IPS-NIHi7 (cell line): ENCODE measurements around the gene RACGAP1.

Source experiments
- DNase-seq: peaks from one replicate; pipeline ENCODE4 v3.0.0; 2012; ENCODE audit warnings: mixed read lengths; ENCODE audit errors: extremely low spot score

RACGAP1 gene

DNA sequence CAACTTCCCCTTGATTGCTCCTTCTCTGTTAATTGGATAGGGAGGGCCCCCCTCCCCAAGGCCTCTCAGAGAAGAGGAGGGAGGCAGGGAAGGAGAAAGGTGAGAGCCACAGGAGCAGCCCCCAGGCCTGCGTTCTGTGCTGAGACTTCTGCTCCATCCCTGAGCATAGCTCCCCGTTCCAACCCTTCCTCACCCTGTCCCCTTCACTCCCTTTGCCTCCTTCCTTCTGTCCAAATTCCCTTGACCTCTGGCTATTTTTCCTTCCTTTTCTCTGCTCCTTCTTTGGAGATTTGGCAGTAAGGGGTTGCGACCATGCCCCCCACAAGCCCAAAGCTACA is 31.3 kb upstream of the RACGAP1 start:
- no peak for DNase-seq

DNA sequence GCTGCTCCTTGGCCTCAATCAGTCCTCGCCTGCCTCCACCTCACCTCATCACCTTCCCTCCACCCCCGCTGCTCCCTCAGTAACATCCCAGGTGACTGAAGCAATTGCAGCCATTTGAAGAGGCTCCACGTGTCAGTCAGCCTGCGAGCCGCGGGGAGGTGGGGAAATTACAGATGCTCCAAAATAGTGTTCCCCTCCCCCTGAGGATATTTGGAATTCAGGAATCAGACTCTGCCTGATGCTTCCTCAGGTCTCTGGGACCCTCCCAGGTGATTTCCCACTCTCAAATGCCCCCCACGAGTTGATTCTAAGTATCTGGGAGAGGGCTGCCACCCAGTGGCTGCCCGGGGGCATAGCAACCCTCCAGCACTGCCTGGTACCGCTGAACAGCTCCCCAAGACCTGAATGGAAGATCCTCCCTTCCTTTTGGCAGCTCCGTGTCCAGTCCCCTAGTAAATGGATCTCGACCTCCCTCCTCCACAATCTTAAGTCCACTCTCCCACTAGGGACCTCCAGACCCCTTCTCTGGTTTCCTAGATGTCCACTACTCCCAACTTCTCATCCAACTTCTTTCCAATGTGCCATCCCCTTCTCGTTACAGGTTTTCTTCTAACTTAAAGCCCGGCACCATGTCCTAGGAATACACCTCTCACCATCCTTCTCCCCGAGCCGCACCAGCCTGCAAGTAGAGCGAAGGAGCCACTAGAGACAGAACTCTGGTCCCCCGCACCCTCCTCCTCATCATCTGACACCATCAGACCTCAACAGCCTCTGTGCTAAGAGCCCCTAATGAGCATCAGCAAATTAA is 30.7 kb upstream of the RACGAP1 start:
- peak; percentile 79 for DNase-seq

DNA sequence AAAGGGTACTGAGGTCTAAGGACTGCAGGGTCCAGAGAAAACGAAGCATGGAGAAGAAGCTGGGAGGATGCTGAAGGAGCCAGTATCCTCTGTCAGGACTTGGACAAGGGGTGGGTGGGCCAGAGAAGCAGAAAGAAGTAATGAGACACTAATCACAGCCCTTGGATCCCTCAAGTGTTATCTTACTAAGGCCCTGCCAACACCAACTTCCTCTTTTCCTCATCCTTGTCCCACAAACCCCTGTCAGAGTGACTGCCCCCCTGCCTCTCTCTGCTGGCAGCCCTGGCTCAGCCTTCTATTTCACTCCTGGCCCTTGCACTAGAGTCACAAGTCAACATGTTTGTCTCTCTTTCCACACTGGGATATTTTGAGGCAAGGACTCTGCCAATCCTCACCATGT is 28.3 kb upstream of the RACGAP1 start:
- DNase-seq: no peak

DNA sequence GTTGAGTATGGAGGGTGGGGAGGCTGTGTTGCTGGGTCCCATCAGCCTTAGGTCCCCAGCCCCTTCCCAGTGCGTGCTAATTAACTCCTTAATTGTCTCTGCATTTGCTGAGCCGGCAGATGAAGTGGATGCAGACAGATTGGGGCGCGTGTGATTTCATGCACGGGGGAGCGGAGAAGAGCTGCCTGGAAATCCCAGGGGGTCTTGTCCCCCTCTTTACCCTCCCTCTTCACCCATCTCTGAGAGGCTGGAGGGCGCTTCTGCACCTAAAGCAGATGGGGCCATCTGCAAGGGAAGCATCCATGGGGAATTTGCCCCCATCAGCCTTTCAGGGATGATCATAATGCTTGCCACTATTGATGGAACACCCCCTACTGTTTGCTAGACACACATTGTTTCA is 27.7 kb upstream of the RACGAP1 start:
- DNase-seq: no peak

DNA sequence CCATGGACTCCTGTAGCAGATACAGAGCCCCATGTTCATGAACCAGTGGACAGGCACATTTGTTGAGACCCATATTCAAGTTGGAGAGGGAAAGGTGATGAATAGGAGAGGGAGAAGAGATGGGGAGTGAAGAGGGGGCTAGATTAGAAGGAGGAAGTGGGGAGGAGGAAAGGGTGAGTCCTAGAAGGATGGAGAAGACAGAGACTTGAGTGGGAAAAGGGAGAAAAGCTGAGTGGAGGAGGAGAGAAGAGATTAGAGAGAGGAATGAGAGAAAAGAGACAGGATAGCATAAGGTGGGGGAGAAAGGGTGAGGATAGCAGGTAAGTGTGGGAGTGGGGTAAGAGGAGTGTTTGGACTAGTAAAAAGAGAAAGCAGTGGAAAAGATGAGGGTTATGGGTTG is 27.2 kb upstream of the RACGAP1 start:
- no peak for DNase-seq

DNA sequence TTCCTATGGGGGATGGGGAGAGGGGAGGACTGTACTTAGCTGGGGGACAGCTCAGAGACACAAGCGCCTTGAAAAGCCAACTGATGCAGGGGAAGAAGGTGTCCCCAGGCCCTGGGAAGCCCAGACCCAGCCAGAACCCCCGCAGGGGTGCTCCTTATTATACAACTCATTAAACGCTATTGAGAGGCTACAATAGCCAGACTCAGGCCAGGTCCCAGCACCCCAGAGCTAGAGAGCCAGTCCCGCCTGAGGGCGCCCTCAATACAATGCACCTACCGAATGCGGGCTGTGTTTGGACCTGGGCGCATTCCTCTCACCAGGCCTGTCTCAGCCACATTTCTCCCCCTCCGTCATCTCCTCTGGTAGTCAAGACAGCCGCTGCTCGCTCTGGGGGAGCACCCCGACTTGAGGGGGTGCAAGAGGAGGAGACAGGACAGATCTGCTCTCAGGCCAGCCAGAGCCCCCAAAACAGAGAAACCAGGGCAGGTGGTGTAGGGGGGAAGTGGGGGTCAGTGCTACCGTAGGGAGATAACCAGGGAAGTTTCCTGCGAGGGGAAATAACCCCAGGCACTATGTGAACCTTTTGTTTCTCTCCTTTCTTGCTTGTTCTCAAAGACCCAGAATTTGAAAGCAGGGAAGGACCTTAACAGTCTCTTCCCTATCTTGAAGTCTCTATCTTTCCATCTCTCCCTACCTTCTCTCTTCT is 26.0 kb upstream of the RACGAP1 start:
- peak; percentile 60 for DNase-seq

DNA sequence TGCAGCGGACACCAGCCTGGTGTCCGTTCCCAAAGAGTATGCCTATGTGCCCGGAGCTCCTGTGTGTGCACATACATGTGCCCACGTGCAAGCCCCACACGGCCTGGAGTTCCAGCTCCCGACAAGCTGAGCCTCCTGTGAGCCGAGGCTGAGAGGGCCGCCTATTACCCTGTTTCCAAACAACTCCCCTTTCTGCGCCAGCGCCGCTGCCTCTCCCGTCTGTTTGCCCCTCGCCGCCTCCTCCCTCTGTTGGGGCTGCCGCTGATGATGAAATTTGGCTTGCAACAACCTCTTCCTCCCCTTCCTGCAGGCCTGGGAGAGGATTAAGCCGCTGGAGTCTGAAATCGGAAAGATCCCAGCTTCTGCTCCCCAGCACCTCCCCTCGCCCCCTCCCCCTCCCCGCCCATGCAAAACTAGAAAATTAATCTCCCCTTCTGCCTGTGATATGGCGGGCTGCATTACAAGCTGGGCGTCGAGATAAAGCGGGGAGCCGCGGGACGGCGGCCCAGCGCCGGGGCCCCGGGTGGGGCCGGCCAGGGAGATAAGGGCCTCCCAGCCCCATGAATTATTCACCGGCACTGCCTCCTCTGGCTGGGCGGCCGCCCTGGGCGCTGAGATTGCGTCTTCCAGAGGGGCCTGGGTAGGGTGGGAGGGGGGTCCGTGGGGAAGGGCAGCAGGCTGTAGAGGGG is 25.3 kb upstream of the RACGAP1 start:
- peak; percentile 62 for DNase-seq

DNA sequence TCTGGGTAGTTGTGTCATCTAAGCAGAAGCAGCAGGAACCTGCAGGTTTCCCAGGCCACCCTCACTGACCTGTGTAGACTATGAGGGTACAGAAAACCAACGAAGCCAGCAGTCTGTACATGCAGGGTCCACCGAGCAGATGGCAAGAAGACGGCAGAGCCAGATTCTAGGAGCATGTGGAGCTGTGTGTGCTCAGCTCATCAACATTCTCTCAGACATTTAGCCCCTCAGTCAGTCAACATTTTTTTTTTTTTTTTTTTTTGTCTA is 24.8 kb upstream of the RACGAP1 start:
- DNase-seq: no peak

DNA sequence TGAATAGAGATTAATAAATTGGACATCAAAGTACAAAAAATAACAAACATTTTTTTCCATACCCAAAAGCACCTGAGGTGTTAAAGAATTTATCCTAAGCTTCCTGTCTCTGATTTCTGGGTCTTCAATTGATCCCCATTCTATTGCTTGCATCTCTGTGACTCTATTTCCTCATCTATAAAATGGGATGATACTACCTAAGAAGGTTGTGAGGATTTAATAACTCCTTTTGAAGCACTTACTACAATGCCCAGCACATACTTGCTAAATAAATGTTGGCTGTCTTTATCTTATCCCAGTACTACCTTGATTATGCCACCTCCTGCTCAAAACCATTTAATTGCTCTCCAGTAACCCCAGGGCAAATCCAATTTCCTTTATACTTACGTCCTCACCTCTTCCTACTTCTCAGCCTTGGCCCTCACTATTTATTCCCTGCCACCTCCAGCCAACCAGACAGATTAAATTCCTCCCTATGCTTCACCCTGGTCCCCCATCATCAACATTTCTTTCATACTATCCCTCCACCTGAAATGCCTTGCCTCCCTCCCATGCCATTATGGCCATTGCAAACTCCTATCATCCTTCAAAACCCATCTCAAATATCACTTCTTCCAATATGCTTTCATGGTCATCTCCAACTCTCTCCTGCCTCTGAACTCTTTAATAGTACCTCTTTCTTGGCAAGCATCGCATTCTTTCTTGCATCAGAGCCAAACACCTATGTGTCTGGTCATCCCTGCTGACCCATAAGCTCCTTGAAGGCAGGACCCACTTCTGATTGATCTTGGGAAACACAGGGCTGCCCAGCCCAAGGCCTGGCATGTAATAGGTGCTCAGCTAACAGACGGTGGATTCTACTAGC is 24.2 kb upstream of the RACGAP1 start:
- DNase-seq: no peak

DNA sequence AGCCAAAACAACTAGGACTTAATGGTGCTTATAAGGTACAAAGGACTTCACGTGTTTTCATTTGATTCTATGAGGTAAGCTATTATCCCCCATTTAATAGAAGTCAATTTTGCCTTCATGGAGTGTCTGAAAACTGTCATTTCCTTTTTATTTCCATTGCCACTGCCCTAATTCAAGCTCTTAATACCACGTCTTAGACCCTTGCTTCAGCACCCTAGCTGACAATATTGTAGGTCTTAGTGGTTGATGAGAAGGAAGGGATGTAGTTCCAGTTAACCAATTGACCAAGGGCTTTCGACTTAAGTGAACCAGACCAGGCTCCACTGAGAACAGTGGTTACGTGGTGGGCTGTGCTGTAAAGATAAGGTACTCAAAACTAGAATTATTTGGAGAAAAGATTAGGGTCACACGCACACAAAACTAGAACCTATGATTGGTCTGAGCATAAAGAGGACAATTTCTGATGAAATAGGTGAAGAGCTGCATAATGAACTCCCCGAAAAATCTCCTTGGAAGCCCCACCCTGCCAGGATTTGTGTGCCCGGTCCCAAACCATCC is 22.5 kb upstream of the RACGAP1 start:
- DNase-seq: no peak

DNA sequence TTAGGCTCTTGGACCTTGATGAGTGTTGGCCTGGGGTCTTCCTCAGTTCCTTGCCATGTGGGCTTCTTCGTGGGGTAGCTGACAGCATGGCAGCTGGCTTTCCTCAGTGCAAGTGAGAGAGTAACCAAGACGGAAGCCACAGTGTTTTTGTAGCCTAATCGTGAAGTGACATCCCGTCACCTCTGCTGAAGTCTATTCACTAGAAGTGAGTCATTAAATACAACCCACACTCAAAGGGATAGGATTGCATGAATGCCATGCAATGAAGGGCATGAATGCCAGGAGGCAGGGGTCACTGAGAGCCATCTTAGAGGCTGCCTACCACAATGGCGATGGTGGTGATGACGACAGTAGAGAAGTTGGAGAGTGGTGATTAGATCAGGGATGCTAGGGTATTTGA is 18.6 kb upstream of the RACGAP1 start:
- DNase-seq: no peak

DNA sequence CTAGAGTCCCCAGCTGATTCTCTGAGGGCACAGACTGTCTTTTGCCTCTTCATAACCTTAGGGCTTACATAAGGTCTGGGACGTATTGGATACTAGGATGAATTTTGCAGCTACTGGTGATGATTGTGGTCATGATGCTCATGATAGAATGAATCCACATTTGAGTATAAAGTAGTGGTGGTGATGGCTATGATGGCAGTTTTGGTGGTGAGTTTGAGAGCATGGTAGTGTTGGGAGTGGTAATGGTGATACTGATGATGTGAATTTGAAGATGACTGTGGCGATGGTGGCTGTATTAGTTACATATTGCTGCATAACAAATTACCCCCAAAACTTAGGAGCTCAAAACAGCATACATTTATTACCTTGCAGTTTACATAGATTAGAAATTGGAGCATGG is 18.0 kb upstream of the RACGAP1 start:
- DNase-seq: no peak

DNA sequence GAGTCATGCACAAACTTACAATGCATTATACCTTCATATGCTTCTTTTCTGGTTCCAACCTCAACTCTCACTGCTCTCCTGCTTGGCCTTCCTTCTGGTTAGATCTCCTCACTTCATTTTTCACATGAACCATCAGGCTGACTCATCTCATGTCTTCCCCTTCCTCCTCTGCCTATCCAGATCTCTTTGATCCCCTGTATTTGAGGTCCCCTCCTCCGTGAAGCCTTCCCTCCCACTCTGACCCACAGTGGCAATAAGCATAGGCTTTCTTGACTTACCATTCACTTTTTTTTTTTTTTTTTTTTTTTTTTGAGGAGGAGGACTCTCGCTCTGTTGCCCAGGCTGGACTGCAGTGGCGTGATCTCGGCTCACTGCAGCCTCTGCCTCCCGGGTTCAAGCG is 17.4 kb upstream of the RACGAP1 start:
- no peak for DNase-seq

DNA sequence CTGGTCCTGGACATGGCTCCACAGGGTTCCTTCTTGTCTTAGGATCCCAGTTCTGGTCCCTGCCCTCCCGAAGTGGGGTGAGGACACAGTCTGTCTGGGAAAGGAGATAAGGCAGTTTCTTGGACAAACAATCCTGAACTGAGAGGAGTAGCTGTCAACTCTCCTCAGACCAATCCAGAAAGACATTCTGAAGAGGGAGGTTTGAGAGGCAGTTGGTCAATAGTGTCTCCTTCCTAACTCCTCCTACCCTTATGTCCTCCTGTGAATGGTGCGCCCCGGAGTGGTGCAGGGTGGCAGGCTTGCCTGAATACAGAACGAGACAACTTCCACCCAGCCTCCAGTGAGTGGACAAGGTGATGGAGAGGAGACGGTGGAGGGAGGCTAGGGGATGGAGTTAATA is 16.7 kb upstream of the RACGAP1 start:
- no peak for DNase-seq

DNA sequence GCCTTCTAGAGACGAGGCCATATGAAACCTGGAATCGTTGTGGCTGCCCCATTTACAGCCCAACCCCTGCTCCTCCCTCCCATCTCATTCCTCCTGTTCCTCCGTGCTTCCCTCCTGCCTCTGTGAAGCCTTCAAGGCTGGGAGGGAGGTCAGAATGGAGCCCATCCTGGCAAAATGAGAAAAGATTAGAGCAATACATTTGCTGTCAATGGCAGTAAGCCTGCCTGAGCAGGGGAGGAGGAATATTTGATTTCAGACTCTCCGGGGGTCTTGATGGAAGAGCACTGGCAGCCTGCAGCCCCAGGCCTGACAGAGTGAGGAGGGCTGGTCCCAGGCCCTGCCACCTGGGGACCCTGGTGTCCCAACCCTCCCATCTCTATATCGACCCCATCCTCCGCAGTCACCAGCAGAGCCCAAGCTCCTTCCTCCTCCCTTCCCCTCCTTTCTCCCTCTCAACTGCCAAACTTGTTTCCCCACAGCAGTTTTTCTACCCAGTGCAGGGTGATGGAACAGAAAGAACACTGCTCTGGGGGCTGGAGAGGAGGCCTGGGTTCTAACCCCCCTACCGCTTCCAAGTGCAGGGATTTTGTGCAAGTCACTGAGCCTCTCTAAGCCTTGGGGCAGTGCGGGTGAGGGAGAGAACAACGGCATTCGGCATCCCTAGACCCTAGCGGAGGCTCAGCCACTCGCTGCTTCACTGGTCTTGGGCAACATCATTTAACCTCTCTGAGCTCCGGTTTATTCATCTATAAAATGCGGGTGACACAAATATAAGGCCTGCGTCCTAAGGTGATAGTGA is 16.0 kb upstream of the RACGAP1 start:
- no peak for DNase-seq

DNA sequence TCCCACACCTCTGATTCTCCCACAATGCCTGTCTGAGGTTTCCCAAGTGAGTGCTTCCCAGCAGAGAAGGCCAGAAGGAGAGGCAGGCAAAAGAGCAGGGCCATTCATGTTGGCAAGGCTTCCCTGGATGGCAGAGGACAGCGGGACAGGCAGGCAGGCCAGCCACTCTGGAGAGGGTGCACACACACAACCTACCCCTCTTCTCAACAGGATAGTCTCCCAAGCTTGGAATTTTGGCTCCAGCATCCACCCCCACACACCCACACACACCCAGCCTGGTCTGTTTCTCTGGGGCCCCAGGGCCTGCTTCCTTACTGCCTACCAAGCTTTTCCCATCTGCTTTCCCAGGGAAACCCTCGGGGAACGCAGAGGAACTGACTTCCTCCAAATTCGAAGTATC is 15.4 kb upstream of the RACGAP1 start:
- no peak for DNase-seq

DNA sequence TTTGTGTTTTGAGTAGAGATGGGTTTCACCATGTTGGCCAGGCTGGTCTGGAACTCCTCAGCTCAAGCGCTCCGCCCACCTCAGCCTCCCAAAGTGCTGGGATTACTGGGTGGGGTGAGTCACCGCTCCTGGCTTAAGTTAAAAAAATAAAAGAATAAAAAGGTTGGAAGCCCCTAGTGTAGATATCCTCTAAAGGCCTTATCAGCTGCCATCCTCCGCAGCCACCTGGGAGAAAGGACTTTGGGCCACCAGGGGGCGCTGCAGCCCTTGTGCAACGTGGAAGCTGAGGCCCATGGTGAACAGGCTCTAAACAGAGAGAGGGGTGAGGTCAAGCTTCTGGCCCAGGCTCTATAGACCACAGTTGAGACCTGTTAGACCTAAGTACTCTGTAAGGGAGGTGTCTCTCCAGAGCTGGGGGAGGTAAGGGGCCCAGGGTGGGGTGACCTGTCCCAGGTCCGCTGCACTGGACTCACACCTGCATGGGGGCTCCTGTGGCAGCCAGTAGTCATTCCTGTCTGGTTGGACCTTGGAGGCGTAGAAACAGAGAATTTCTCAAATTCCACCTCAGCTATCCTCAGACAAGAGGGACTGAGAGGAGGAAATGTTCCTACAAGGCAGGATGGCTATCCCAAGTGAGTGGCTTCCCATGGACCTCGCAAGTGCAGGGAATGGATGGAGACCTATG is 14.0 kb upstream of the RACGAP1 start:
- peak; percentile 91 for DNase-seq

DNA sequence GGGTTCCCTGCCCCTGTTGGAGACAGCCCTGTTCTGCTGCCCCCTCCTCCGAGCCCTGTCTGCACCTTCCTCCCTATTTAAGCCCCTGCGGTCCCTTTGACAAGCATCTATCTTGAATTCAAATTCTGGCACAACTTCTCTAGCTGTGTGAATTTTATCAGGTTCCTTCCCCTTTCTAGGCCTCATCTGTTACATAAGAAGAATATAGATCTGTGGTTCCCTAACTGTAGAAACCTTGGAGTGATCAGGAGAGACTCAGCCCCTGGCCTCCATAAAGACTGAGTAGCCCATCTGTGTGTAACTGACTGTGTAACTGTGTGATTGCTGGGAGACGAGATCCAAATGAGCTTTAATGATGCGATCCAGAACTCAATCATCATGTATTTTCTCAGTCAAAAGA is 13.0 kb upstream of the RACGAP1 start:
- DNase-seq: no peak

DNA sequence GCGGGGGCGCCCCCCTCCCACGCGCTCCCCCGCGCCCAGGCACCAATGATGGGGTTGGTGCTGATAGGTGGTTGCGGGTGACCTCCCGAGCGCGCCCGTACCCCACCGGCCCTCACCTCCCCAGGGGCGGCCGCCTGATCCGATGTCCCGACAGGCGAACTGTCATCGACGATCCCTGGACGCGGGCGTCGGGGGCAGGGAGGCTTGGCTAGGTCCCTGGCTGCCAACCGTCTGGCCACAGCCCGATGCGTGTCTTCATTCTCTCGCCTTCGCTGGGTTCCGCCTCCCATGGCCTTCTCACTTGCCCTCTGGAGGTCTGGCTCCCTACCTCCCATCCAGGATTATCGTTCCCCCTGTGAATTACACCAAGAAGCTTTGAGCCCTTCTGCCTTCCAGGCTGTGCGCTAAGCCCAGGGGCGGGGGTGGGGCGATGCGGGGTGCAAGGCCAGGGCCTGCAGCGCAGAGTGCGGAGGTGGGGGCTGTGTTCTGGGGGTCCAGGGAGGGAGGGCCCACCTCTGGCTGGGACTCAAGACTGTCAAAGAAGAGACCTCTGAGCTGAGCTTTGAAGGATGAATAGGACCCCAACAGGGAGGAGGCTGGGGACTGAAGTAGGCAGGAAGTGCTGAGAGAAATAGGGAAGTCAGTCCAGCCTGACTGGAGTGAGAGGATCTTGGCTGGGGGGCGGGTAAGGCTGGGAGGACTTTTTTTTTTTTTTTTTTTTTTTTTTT is 7.7 kb upstream of the RACGAP1 start:
- peak; percentile 50 for DNase-seq

DNA sequence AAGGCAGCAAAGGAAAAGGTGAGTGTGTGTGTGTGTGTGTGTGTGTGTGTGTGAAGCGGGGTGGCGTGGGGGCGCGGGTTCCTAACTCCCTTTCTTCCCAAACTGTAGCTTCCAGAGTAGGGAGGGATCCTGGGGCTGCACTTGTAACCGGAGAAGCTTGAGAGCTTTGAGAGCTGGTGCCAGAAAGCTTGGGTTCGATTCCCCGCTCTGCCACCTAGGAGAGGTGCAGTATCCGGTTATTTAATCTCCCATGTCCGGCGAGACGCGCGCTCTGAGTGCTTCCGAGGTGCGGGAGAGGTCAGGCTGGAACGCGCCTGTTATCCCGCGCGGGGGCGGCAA is 7.2 kb upstream of the RACGAP1 start:
- no peak for DNase-seq
